A549 (cell line): ENCODE data around the gene IQSEC3.

ENCODE experiments used
- CHD2 ChIP-seq: fragments of 150-350 bp; IDR thresholded peaks from 2 replicates; pipeline ENCODE4 v1.6.1; 2014; ENCODE audit warnings: low read length; ENCODE audit not compliant: partially characterized antibody
- ELK1 ChIP-seq: fragments of 150-350 bp; IDR thresholded peaks from 2 replicates; pipeline ENCODE4 v1.6.1; 2014; ENCODE audit warnings: low read depth, mild to moderate bottlenecking, low read length
- HMGXB4 ChIP-seq: fragments of 250-450 bp; sonication (Bioruptor Pico); IDR thresholded peaks from 2 replicates; pipeline ENCODE4 v1.5.0; 2021; ENCODE audit warnings: mild to moderate bottlenecking, moderate library complexity, borderline replicate concordance
- JUN ChIP-seq, 2 experiments: fragments of >200 bp; sonication (Bioruptor Twin); formaldehyde crosslinking; IDR thresholded peaks; 2 replicates in 1 of 2; 3 replicates in 1 of 2; pipeline ENCODE4 v1.6.1; 2016 to 2017
- NR3C1 ChIP-seq: fragments of >200 bp; sonication (Bioruptor Twin); formaldehyde crosslinking; IDR thresholded peaks from 3 replicates; pipeline ENCODE4 v1.6.1; 2017
- POLR2A ChIP-seq: IDR thresholded peaks from 2 replicates; pipeline ENCODE4 v1.6.1; 2012; ENCODE audit warnings: mild to moderate bottlenecking, low read length
- RAD21 ChIP-seq, 2 experiments: fragments of >200 bp in 1 of 2; sonication (Bioruptor Twin) in 1 of 2; formaldehyde crosslinking in 1 of 2; IDR thresholded peaks in 1 of 2; conservative IDR thresholded peaks in 1 of 2; 2 replicates in 1 of 2; 3 replicates in 1 of 2; pipeline ENCODE4 v1.6.1; 2012 to 2018; ENCODE audit warnings: inconsistent platforms in 1 of 2
- REST ChIP-seq: fragments of 200-600 bp; sonication (generic); IDR thresholded peaks from 2 replicates; pipeline ENCODE4 v1.6.1; 2016; ENCODE audit warnings: antibody characterized with exemption, mild to moderate bottlenecking, moderate library complexity
- SMC3 ChIP-seq: fragments of >200 bp; sonication (Bioruptor Twin); formaldehyde crosslinking; IDR thresholded peaks from 3 replicates; pipeline ENCODE4 v1.6.1; 2018; ENCODE audit warnings: inconsistent platforms
- SREBF2 ChIP-seq: fragments of 450-650 bp; IDR thresholded peaks from 2 replicates; pipeline ENCODE4 v1.6.1; 2014; ENCODE audit warnings: mild to moderate bottlenecking, moderate library complexity
- ZFP36 ChIP-seq: fragments of 450-650 bp; IDR thresholded peaks from 2 replicates; pipeline ENCODE4 v1.6.1; 2014; ENCODE audit warnings: borderline replicate concordance; ENCODE audit not compliant: partially characterized antibody
- ZNF302 ChIP-seq: fragments of 250-450 bp; sonication (Bioruptor Pico); IDR thresholded peaks from 2 replicates; pipeline ENCODE4 v1.9.0; 2021; ENCODE audit warnings: inconsistent platforms, mild to moderate bottlenecking, moderate library complexity
- TF ChIP-seq, protein P1 (sequence below): fragments of >200 bp; sonication (Bioruptor Twin); formaldehyde crosslinking; IDR thresholded peaks from 3 replicates; pipeline ENCODE4 v1.5.1; 2016
- TF ChIP-seq, protein P2 (sequence below): IDR thresholded peaks from 2 replicates; pipeline ENCODE4 v1.6.1; 2012

GRCh38 chr12:115518-115917, 49.0 kb downstream of the IQSEC3 start:
- no peak for TF ChIP-seq RAD21 (conservative IDR thresholded peaks at IDR 0.05 in 1 of 2, IDR thresholded peaks at IDR 0.05 in 1 of 2)
- no peak for TF ChIP-seq ZFP36
- TF ChIP-seq HMGXB4 (CRISPR knock-in tag), result no peak
- TF ChIP-seq, protein P1, sequence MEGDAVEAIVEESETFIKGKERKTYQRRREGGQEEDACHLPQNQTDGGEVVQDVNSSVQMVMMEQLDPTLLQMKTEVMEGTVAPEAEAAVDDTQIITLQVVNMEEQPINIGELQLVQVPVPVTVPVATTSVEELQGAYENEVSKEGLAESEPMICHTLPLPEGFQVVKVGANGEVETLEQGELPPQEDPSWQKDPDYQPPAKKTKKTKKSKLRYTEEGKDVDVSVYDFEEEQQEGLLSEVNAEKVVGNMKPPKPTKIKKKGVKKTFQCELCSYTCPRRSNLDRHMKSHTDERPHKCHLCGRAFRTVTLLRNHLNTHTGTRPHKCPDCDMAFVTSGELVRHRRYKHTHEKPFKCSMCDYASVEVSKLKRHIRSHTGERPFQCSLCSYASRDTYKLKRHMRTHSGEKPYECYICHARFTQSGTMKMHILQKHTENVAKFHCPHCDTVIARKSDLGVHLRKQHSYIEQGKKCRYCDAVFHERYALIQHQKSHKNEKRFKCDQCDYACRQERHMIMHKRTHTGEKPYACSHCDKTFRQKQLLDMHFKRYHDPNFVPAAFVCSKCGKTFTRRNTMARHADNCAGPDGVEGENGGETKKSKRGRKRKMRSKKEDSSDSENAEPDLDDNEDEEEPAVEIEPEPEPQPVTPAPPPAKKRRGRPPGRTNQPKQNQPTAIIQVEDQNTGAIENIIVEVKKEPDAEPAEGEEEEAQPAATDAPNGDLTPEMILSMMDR, result no peak
- TF ChIP-seq, protein P2, sequence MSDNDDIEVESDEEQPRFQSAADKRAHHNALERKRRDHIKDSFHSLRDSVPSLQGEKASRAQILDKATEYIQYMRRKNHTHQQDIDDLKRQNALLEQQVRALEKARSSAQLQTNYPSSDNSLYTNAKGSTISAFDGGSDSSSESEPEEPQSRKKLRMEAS, result no peak
- TF ChIP-seq REST, result no peak
- TF ChIP-seq JUN (IDR thresholded peaks at IDR 0.05), result no peak
- no peak for TF ChIP-seq CHD2
- TF ChIP-seq SREBF2, result no peak
- no peak for TF ChIP-seq ELK1
- no peak for TF ChIP-seq POLR2A
- TF ChIP-seq ZNF302 (CRISPR knock-in tag), result no peak
- TF ChIP-seq SMC3, result no peak
- TF ChIP-seq NR3C1, result no peak
